Stimulated activated CD4-positive, alpha-beta T cell treated with anti-CD3 and anti-CD28 coated beads, Interleukin-1b, Interleukin-23, amount 100 ng/mL, for 48 hours (primary cell): ENCODE data around the gene LEFTY2.
"Not testable (repeated sequence)": the region's sequence is repeated elsewhere in the genome, so short reads cannot be mapped to it uniquely, and the experiment has no call there.

Source experiments
- DNase-seq: peaks from one replicate; pipeline ENCODE4 v3.0.0-alpha.2; 2020

The LEFTY2 gene

DNA sequence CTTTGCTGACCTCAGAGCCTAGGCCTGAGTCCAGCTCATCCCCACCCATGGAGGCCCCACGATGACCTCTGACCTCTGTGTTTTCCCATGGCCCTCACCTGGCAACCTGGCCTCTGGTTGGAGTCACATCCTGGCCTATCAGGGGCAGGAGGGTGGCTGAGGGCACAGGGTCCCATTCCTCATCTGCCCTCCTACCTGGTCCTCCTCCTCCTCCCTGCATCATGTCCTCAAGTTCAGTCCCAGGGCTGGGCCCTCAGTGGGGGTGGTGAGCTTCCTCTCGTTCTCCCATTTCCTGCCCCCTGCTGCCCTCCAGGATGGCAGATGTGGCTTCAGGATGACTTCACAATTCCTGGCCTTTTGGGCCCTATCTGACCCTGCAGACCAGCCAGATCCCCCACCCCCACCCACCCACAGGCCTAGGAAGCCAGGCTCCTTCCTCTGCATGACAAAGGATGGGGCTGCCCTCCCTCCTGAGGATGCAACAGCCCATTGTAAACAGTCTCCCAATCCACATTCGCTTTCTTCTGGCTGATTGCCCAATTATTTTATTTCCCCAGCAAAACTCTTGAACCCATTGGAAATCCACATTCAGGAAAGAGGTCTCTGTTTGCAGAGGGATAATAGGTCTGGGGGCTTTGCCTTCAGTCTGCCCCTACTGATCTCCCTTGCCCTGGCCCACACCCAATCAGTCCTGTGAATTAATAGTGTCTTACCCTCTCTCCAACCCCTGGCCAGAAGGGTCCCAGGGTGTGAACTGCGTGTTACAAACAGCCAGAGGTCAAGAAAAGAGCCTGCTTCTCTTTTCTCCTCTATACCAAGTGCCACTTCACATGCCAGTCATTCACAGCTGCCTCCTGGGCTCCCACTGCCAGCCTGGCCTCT, 41.7 kb downstream of the LEFTY2 start:
- no peak for DNase-seq

DNA sequence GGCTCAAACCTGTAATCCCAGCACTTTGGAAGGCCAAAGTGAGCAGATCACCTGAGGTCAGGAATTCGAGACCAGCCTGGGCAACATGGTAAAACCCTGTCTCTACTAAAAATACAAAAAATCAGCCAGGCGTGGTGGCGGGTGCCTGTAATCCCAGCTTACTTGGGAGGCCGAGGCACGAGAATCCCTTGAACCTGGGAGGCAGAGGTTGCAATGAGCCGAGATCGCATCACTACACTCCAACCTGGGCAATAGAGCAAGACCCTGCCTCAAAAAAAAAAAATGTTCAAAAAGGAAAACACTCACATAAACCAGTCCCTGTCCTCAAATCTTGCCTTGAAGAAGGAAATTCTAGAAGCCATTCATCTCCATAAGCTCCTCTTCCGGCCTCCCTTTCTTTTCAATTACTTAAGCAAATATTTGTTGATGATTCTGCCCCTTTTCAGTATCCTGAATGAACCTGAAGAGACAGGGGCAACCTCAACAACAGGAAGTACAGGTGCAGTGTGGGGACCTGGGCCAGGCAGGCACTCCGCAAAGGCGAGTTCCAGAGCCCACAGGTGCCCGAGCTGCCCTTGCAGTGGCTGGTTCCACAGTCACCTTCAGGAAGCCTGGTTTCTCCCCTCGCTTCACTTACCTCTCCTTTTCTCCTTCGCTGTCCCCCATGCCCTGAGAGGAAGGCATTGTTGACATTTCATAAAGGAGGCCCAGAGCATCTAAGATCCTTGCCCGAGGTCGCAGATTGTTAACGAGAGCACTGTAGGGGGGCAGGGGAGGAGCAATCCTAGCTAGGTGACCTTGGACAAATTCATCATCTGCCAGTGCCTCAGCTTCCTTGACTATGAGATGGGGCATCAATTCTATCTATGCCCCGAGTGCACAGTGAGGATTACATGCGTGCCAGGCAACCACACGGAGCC, 43.2 kb downstream of the LEFTY2 start:
- DNase-seq = no peak

DNA sequence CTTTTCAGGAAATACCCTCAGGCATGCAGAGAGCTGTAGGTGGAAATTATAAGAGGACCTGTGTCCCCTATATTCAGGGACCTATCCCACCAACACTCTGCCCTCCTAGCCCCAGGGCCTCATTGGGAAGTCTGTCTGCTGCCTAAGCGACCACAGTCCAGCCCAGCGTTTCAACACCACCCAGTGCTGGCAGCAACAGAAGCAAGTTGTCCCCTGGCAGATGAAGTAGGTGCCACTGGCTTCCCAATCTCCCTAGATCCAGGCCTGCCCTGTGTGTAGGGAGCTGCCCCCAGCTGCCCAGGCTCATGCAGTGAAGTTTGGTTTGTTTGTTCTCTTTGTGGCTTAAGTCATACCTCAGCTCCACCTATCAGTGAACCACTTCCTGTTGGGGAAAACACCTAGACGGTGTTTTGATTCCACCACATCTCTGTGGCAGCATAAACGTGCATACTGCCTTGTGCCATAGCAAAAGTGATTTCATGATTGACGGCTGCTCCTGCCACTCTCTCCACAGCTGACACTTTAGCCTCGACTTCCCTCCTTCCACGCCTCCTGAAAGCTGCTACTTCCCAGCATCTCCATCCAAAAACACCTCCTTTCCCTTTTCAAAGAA, 44.0 kb downstream of the LEFTY2 start:
- DNase-seq = peak; percentile 72

DNA sequence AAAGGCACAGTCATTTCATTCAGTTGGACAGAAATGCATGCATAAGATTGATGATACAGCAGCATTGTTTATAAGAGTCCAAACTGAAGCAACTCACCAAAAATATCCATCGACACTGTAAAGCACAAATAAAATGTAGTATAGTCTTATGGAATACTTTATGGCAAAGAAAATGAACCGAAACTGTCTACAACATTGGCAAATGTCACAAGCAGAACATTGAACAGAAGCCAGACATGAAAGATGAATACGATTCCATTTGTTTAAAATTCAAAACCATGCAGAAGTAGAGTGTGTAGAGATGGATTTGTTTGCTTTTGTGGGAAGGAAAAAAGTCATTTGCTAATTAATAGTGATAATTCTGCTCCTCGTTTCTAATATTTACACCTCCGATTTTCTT, 44.5 kb downstream of the LEFTY2 start:
- no peak for DNase-seq

DNA sequence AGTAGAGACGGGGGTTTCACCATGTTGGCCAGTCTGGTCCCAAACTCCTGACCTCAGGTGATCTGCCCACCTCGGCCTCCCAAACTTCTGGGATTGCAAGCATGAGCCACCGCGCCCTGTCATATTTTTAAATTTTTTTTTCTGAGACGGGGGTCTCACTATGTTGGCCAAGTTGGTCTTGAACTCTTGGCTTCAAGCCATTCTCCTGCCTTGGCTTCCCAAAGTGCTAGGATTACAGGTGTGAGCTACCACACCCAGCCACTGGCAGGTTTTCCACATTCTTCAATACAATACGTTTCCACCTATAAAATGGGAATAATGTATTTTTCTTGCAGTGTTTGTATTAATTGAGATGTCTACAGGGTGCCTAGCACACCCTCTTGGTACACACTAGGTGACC, 48.7 kb downstream of the LEFTY2 start:
- DNase-seq = no peak

DNA sequence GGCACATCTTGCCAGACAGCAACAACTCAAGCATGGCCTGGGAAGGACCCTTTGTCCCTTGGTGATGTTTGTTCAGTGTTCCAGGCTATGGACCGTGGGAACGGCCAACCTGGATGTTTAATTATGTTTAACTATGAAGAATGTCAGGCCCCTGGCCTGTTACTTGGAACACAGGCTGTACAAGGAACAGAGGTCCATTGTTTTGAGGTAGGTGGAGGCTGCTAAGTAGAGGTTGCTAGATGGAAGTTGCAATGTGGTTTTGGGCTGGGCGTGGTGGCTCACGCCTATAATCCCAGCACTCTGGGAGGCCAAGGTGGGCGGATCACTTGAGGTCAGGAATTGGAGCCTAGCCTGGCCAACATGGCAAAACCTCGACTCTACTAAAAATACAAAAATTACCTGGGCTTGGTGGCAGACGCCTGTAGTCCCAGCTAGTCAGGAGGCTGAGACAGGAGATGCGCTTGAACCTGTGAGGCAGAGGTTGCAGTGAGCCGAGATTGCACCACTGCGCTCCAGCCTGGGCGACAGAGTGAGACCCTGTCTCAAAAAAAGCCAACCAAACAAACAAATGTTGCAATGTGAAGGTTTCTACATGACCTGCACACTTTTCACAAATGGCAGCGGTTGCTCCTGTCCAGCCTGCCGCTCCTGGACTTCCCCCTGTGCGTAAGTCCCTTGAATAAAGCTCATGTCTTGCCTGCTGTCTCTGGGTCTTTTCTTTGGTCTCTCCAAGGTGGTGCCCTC, 49.6 kb downstream of the LEFTY2 start:
- DNase-seq = no peak

DNA sequence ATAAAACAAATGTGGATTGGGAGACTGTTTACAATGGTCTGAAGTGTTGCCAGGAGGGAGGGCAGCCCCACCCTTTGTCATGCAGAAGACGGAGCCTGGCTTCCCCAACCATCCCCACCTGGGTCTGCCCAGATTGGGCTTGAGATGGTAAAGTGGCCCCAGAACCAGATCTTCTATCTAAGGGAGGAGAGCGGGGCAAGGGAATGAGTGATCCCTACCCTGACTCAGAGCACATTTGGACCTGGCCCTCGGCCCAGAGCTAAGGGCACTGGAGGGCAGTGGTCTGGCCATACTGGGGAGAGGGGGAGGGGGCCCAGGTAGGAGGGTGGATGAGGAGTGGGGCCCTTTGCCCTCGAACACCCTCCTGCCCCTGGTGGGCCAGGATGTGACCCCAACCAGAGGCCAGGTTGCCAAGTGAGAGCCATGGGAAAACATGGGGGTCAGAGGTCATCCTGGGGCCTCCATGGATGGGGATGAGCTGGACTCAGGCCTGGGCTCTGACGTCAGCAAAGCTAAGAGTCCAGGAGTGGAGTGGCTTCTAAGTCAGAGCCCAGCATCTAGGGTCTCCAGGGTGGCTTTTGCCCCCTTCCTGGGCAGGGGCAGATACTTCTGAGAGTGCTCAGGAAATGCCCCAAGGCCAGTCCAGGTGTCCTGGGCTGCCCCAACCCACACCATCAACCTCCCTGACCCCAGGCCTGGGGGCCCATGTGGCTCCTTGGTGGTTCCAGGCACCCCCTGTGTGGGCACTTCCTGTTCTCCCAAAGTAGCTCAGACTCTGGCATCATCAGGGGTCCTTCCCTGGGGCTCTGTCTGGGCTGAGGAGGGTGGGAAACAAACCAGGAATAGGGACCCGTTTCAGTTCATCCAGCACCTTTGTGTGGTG, 50.4 kb downstream of the LEFTY2 start:
- DNase-seq = no peak

DNA sequence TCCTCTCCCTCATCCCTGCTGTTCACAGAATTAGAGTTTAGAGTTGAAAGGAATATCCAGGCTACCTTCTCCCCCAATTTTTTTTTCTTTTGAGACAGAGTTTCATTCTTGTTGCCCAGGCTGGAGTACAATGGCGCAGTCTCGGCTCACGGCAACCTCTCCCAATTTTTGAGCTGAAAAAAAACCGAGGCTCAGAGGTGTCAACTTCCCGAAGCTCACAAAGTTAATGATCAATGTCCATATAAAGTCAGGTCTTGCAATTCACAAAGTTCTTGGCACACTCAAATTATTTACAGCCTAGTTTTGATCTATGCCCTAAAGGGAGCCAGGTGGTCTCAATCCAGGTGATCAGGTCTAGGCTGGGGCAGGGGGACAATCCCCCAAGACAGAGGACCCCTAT, 51.3 kb downstream of the LEFTY2 start:
- DNase-seq = no peak

DNA sequence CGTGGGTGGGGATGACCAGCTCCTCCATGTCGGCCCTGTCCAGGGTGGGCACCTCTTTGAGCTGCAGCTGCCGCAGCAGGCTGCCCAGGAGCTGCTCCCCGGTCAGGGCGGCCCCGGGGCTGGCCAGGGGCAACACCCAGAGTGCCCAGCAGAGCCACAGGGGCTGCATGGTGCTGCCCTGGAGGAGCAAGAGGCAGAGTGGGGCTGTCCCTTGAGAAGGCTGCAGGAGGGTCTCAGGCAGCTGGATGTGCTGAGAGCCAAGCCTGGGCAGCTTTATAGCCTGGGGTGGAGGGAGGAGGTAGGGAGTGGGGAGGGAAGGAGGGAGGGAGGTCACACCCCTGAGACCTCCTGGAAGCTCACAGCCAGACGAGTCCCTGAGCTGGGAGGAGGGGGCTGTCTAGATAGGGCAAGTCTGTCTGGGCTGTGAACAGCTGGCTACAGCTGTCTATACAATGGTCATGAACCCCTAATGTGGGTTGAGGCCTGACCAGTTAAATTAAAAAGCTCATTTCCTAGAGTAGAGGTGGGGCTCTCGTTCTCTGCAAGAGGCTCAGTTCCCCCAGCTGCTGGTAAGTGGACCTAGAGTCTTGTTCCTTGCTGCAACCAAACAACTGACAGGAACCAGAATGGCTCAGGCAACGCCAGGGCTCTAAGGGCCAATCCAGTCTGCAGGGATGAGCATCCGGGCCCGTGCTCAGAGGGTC, 52.0 kb downstream of the LEFTY2 start, which contains the start of gene LEFTY1:
LEFTY1 (minus strand) TSS at position 249 of the 704 bp plus-strand sequence; CDS start at position 169, 80 bp downstream.
- no peak for DNase-seq

DNA sequence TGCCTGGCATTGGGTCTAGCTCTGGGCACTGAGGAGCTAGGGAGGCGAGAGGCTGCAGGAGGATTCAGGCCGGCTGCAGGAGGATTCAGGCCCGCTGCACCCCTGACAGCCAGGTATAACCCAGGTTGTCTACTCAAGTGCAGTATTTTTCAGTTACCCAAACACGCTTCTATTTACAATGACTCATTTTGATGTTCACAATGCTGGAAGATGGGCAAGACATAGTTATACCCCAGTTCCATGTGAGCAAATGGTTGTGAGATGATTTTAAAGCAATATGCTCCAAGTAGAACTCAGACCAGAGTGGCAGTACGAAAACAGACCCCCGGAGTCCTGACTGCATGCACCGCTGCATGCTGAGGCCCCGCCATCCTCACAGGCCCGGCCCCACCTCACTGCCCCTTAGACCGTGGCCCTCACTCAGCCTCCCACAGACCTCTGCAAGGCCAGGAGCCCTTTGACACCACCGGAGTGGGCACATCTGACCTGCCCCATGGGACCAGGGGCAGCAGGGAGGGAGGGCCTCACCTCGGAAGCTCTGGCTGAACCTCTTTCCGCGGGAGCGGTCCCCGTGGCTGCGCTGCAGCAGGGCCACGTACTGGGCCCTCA, 52.6 kb downstream of the LEFTY2 start:
- DNase-seq = no peak

DNA sequence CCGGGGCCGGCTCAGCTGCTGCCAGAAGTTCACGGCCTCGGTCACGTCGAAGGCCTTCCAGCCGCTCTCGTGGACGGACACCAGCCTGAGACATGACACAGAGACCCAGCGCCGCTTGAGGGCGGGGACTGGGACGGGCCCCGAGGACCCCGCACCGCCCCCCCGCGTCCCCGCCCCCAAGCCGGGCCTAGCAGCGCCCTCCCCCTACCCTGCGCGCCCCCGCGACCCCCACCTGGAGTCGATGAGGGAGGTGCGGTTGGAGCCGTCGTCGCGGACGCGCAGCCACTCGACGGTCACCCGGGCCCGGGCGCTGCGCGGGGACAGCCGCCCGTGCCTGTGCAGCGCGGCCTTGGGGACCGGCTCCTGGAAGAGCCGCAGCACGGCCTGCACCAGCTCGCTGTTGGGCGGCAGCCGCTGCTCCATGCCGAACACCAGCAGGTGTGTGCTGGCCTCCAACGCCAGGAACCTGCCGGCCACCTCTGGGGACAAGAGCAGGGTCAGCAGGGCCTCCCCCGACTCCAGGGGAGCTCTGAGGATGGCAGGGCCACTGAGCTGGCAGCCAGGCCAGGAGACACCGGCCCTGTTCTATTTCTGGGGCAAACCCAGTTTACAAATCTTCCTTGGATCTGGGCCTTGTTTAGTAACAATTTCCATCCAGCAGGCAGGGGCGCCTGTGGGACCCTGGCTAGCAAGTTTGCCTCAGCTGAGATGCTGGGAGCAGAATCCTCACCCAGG, 53.3 kb downstream of the LEFTY2 start:
- DNase-seq = not testable (repeated sequence)

DNA sequence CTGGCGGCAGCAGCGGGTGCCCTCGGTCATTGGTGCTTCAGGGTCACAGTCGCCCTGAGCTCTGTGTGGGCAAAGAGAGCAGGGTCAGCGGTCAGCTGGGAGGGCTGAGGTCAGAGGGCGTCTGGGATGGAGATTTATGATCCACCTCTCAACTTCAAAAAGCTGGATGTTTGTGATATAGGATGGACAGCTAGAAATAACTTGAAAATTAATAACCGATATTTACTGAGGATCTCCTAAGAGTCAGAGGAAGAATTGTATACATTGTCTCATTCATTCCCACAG, 54.0 kb downstream of the LEFTY2 start:
- DNase-seq = no peak
